Liver (tissue), 9 donors: ENCODE measurements around the gene PCDHGA10. TPM values are rescaled to one million over a fixed set of nuclear protein-coding genes. Genes with fewer than 3 reads are reported as not detected.
"Not testable (repeated sequence)": the region's sequence is repeated elsewhere in the genome, so short reads cannot be mapped to it uniquely, and the experiment has no call there.

Experiments used
- DNase-seq: peaks from one replicate; pipeline ENCODE4 v3.0.0-alpha.2; 2017; ENCODE audit warnings: low spot score
- H3K27ac ChIP-seq, 2 donors: one replicate each; pipeline ENCODE4 v1.7.0; 2013; ENCODE audit warnings: inconsistent platforms in 2 of 2, low read length in 2 of 2, control low read depth in 1 of 2, low read depth in 1 of 2, mild to moderate bottlenecking in 1 of 2
- H3K27me3 ChIP-seq, 4 donors: one replicate each; pipeline versions ENCODE4 v1.6.1 to v1.7.0; 2013; ENCODE audit warnings: low read length in 3 of 4, inconsistent platforms in 1 of 4, mild to moderate bottlenecking in 1 of 4, moderate library complexity in 1 of 4; ENCODE audit not compliant: control insufficient read depth in 4 of 4, insufficient read depth in 4 of 4
- H3K36me3 ChIP-seq, 4 donors: one replicate each; pipeline versions ENCODE4 v1.6.1 to v1.7.0; 2013; ENCODE audit warnings: low read length in 3 of 4, mild to moderate bottlenecking in 3 of 4, low read depth in 1 of 4, moderate library complexity in 1 of 4; ENCODE audit not compliant: control insufficient read depth in 4 of 4, insufficient read depth in 3 of 4
- H3K4me1 ChIP-seq, 4 donors: one replicate each; pipeline versions ENCODE4 v1.6.1 to v1.7.0; 2013; ENCODE audit warnings: low read length in 3 of 4, mild to moderate bottlenecking in 3 of 4, moderate library complexity in 1 of 4; ENCODE audit not compliant: control insufficient read depth in 4 of 4, insufficient read depth in 4 of 4
- H3K4me3 ChIP-seq, 3 donors: one replicate each; pipeline versions ENCODE4 v1.6.1 to v1.7.0; 2013; ENCODE audit warnings: low read length in 3 of 3, control low read depth in 1 of 3, low read depth in 1 of 3, mild to moderate bottlenecking in 1 of 3
- H3K9ac ChIP-seq, 2 donors: one replicate each; pipeline ENCODE4 v1.7.0; 2013; ENCODE audit warnings: low read length in 2 of 2, mild to moderate bottlenecking in 2 of 2, moderate library complexity in 2 of 2, control low read depth in 1 of 2, low read depth in 1 of 2
- H3K9me3 ChIP-seq, 4 donors: one replicate each; pipeline versions ENCODE4 v1.6.1 to v1.7.0; 2013; ENCODE audit warnings: low read length in 3 of 4; ENCODE audit not compliant: control insufficient read depth in 4 of 4
- EGR1 ChIP-seq, 2 donors: IDR thresholded peaks; 2 replicates each; pipeline ENCODE4 v1.6.1; 2016 to 2018; ENCODE audit warnings: antibody characterized with exemption in 2 of 2, low read depth in 2 of 2
- FOXA1 ChIP-seq: IDR thresholded peaks from 2 replicates; pipeline ENCODE4 v1.6.1; 2016; ENCODE audit warnings: antibody characterized with exemption
- FOXA2 ChIP-seq: IDR thresholded peaks from 2 replicates; pipeline ENCODE4 v1.6.1; 2016; ENCODE audit warnings: antibody characterized with exemption
- HNF4A ChIP-seq, 2 donors: conservative IDR thresholded peaks; 2 replicates each; pipeline ENCODE4 v1.6.1; 2016; ENCODE audit warnings: antibody characterized with exemption in 2 of 2, mild to moderate bottlenecking in 2 of 2
- NR2F2 ChIP-seq: IDR thresholded peaks from 2 replicates; pipeline ENCODE4 v1.6.1; 2016; ENCODE audit warnings: antibody characterized with exemption
- RAD21 ChIP-seq, 2 donors: IDR thresholded peaks; 2 replicates each; pipeline ENCODE4 v1.6.1; 2016; ENCODE audit warnings: antibody characterized with exemption in 2 of 2, mild to moderate bottlenecking in 2 of 2
- RXRA ChIP-seq, 2 donors: IDR thresholded peaks; 2 replicates each; pipeline ENCODE4 v1.6.1; 2017 to 2018; ENCODE audit warnings: antibody characterized with exemption in 2 of 2, mild to moderate bottlenecking in 1 of 2
- TAF1 ChIP-seq: conservative IDR thresholded peaks from 2 replicates; pipeline ENCODE4 v1.6.1; 2016; ENCODE audit warnings: antibody characterized with exemption, mild to moderate bottlenecking
- YY1 ChIP-seq: IDR thresholded peaks from 2 replicates; pipeline ENCODE4 v1.6.1; 2016; ENCODE audit warnings: antibody characterized with exemption, mild to moderate bottlenecking
- WGBS: extraction: QIAGEN DNeasy Blood & Tissue Kit; methylation state at CpG from one replicate; pipeline ENCODE4 v1.1.7; 2013; 5-methylcytosine and 5-hydroxymethylcytosine counted together
- polyA plus RNA-seq, 2 donors: library from polyadenylated mRNA; stranded (reverse) in 1 of 2; unstranded in 1 of 2; fragments of 200-250 nt in 1 of 2; fragments of >200 nt in 1 of 2; fragmentation: Nextera tagmentation in 1 of 2; extraction: Ambion mirVana in 1 of 2; gene quantifications; one replicate each; pipeline versions ENCODE4 v1.2.1 to v1.2.3, GENCODE V29; 2013 to 2015
- total RNA-seq, 2 donors: library from RNA; depleted of rRNA; stranded (reverse); fragments of >200 nt; gene quantifications; one replicate each; pipeline ENCODE4 v1.2.3, GENCODE V29; 2014
- TF ChIP-seq, protein P1 (sequence below): fragments of 150-350 bp; IDR thresholded peaks from 2 replicates; pipeline ENCODE4 v1.5.1; 2017; ENCODE audit warnings: improper control_type of control experiment, low read depth, low read length; ENCODE audit not compliant: missing input control
- TF ChIP-seq, protein P2 (sequence below): IDR thresholded peaks from 2 replicates; pipeline ENCODE4 v1.6.1; 2016; ENCODE audit warnings: antibody characterized with exemption
- TF ChIP-seq, protein P3 (sequence below): IDR thresholded peaks from 2 replicates; pipeline ENCODE4 v1.6.1; 2016; ENCODE audit warnings: antibody characterized with exemption
- TF ChIP-seq, protein P4 (sequence below): IDR thresholded peaks from 2 replicates; pipeline ENCODE4 v1.6.1; 2016; ENCODE audit warnings: antibody characterized with exemption
- donor health status: healthy.
- donor health status: healthy.
- donor health status: healthy.
- donor health status: healthy.
- donor health status: healthy.

PCDHGA10 gene
- total and polyA plus RNA-seq, 4 donors, result 1.2 to 3.9 (median 1.6) TPM

DNA sequence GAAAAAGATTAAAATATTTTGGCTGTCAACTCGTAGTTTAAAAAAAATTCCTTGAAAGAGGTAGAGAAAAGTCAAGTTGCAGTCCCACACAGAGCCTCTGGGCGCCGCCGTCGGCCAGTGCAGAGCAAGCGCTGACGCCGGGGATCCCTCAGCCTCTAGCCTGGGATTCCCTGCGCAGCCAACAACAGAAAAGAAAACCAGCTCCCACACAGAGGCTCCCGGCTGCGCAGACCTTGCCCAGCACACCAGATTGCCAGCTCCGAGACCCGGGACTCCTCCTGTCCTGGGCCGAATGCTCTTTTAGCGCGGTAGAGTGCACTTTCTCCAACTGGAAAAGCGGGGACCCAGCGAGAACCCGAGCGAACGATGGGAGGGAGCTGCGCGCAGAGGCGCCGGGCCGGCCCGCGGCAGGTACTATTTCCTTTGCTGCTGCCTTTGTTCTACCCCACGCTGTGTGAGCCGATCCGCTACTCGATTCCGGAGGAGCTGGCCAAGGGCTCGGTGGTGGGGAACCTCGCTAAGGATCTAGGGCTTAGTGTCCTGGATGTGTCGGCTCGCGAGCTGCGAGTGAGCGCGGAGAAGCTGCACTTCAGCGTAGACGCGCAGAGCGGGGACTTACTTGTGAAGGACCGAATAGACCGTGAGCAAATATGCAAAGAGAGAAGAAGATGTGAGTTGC lies 4.8 kb downstream of the PCDHGA10 start, which contains the start of gene PCDHGB7:
TSS of gene PCDHGB7 (plus strand) at position 184 of the 679 bp plus-strand sequence. CDS start at position 367, 183 bp downstream.
- not testable (repeated sequence) for H3K9ac ChIP-seq, H3K27me3 ChIP-seq, H3K4me1 ChIP-seq, H3K27ac ChIP-seq, H3K36me3 ChIP-seq
- H3K9me3 ChIP-seq, result peaks cover 41 to 77% (median 52%) of the 10 kb centered on the region in 4 donors
- DNase-seq, result peak; percentile 53
- 12% methylated on average over 47 of the region's 47 CpGs for WGBS
- peak within 1 kb of the TSS; percentile 32 to 67 (median 48) for H3K4me3 ChIP-seq
- peak; percentile 73 to 80 for TF ChIP-seq RAD21 (IDR thresholded peaks at IDR 0.05)
- TF ChIP-seq, protein P1, sequence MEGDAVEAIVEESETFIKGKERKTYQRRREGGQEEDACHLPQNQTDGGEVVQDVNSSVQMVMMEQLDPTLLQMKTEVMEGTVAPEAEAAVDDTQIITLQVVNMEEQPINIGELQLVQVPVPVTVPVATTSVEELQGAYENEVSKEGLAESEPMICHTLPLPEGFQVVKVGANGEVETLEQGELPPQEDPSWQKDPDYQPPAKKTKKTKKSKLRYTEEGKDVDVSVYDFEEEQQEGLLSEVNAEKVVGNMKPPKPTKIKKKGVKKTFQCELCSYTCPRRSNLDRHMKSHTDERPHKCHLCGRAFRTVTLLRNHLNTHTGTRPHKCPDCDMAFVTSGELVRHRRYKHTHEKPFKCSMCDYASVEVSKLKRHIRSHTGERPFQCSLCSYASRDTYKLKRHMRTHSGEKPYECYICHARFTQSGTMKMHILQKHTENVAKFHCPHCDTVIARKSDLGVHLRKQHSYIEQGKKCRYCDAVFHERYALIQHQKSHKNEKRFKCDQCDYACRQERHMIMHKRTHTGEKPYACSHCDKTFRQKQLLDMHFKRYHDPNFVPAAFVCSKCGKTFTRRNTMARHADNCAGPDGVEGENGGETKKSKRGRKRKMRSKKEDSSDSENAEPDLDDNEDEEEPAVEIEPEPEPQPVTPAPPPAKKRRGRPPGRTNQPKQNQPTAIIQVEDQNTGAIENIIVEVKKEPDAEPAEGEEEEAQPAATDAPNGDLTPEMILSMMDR, result peak; percentile 64

DNA sequence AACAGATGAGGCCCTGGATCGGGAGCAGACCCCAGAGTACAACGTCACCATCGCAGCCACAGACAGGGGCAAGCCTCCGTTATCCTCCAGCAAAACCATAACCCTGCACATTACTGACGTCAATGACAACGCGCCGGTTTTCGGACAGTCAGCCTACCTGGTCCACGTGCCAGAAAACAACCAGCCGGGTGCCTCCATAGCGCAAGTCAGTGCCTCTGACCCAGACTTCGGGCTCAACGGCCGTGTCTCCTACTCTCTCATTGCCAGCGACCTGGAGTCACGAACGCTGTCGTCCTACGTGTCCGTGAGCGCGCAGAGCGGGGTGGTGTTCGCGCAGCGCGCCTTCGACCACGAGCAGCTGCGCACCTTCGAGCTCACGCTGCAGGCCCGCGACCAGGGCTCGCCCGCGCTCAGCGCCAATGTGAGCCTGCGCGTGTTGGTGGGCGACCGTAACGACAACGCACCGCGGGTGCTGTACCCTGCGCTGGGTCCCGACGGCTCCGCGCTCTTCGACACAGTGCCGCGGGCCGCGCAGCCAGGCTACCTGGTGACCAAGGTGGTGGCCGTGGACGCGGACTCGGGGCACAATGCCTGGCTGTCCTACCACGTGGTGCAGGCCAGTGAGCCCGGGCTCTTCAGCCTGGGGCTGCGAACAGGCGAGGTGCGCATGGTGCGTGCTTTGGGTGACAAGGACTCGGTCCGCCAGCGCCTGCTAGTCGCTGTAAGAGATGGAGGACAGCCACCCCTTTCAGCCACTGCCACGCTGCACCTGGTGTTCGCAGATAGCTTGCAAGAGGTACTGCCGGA lies 6.5 kb downstream of the PCDHGA10 start:
- no peaks in the 10 kb centered on the region for H3K4me1 ChIP-seq
- H3K9me3 ChIP-seq, result peaks cover 47 to 75% (median 58%) of the 10 kb centered on the region in 4 donors
- no peaks in the 10 kb centered on the region for H3K36me3 ChIP-seq
- no peak overlapping the region for H3K27ac ChIP-seq
- H3K9ac ChIP-seq, result no peak overlapping the region
- H3K27me3 ChIP-seq, result peaks cover 0 to 5% (median 0%) of the 10 kb centered on the region in 4 donors
- H3K4me3 ChIP-seq, result peak overlapping the region in 2 of 3 donors; percentile 23 to 59
- 35% methylated on average over 74 of the region's 74 CpGs for WGBS
- no peak for DNase-seq
- TF ChIP-seq YY1 (no peak), RXRA (IDR thresholded peaks at IDR 0.05) (no peak), TAF1 (no peak), EGR1 (IDR thresholded peaks at IDR 0.05; ENCODE audit: low read depth in 2 of 2) (no peak), HNF4A (conservative IDR thresholded peaks at IDR 0.05) (no peak), NR2F2 (no peak), FOXA1 (no peak), FOXA2 (no peak)
- TF ChIP-seq, protein P2, sequence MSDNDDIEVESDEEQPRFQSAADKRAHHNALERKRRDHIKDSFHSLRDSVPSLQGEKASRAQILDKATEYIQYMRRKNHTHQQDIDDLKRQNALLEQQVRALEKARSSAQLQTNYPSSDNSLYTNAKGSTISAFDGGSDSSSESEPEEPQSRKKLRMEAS, result no peak
- TF ChIP-seq, protein P3, sequence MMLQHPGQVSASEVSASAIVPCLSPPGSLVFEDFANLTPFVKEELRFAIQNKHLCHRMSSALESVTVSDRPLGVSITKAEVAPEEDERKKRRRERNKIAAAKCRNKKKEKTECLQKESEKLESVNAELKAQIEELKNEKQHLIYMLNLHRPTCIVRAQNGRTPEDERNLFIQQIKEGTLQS, result no peak
- TF ChIP-seq, protein P4, sequence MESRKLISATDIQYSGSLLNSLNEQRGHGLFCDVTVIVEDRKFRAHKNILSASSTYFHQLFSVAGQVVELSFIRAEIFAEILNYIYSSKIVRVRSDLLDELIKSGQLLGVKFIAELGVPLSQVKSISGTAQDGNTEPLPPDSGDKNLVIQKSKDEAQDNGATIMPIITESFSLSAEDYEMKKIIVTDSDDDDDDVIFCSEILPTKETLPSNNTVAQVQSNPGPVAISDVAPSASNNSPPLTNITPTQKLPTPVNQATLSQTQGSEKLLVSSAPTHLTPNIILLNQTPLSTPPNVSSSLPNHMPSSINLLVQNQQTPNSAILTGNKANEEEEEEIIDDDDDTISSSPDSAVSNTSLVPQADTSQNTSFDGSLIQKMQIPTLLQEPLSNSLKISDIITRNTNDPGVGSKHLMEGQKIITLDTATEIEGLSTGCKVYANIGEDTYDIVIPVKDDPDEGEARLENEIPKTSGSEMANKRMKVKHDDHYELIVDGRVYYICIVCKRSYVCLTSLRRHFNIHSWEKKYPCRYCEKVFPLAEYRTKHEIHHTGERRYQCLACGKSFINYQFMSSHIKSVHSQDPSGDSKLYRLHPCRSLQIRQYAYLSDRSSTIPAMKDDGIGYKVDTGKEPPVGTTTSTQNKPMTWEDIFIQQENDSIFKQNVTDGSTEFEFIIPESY, result no peak
